Activated CD4-positive, alpha-beta memory T cell treated with anti-CD3 and anti-CD28 coated beads for 36 hours (primary cell): ENCODE measurements around the gene PEAR1. TPM values are rescaled to one million over a fixed set of nuclear protein-coding genes. Genes with fewer than 3 reads are reported as not detected.

Source experiments
- CTCF ChIA-PET: fragments of 350-600 bp; sonication (Branson Sonifier 250); formaldehyde crosslinking; loops from one replicate; lab custom pipeline; 2021; ENCODE audit warnings: antibody characterized with exemption, inconsistent platforms; lab: Charles Lee
- POLR2A ChIA-PET: fragments of 350-600 bp; sonication (Branson Sonifier 250); formaldehyde crosslinking; loops from one replicate; lab custom pipeline; 2021; ENCODE audit warnings: antibody characterized with exemption; lab: Charles Lee
- DNase-seq: peaks from one replicate; pipeline ENCODE4 v3.0.0-alpha.2; 2020
- H3K27ac Mint-ChIP-seq: one replicate; pipeline ENCODE4 v1.8.0; 2021; ENCODE audit warnings: mixed read lengths
- H3K27me3 Mint-ChIP-seq: one replicate; pipeline ENCODE4 v1.8.0; 2021; ENCODE audit warnings: mixed read lengths
- H3K36me3 Mint-ChIP-seq: one replicate; pipeline ENCODE4 v1.8.0; 2021; ENCODE audit warnings: mixed read lengths
- H3K4me1 Mint-ChIP-seq: one replicate; pipeline ENCODE4 v1.8.0; 2021; ENCODE audit warnings: low read depth, mixed read lengths
- H3K4me3 Mint-ChIP-seq: one replicate; pipeline ENCODE4 v1.8.0; 2021; ENCODE audit warnings: mild to moderate bottlenecking, mixed read lengths
- H3K9me3 Mint-ChIP-seq: one replicate; pipeline ENCODE4 v1.8.0; 2021; ENCODE audit warnings: mixed read lengths
- intact Hi-C: fragments of 100-400 bp; cut with micrococcal nuclease; formaldehyde crosslinking; loops from one replicate; pipeline ENCODE4 v1.15.1; 2023
- total RNA-seq, 2 experiments: library from RNA; stranded (reverse); gene quantifications; one replicate each; pipeline ENCODE4 v1.2.3, GENCODE V29; 2021

The PEAR1 gene
- total RNA-seq, 2 experiments from 2014 or later = not detected

DNA sequence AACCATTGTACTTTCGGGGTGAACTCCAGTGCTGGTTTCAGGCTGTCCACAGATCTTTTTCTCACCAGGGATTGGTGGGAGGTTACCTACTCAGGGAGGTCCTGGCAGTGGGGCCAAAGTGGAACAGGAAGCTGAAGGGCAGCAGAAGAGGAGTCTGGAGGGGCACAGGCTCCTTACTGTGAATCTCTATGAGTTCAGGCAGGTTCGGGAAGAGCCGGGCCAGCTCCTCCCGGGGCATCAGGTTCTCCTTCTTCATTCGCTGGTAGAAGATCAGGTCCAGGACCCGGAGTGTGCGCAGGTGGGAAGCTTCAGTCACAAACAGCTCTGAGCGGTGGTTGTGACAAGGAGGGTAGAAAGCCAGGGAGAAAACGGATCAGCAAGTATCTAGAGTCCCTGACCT, 53.6 kb downstream of the PEAR1 start:
- ChIA-PET CTCF (interaction anchor here (1.1 to 1.3 kb wide), 2 partner anchors 37 to 127 kb away, joined by 3 read pairs; no protein-coding TSS in a partner anchor), POLR2A (no interaction called here)
- Mint-ChIP-seq H3K27ac (no peak overlapping the region), H3K4me1 (no peaks in the 10 kb centered on the region), H3K4me3 (no peak overlapping the region), H3K36me3 (no peaks in the 10 kb centered on the region), H3K9me3 (no peaks in the 10 kb centered on the region), H3K27me3 (no peaks in the 10 kb centered on the region)
- intact Hi-C loops = no loop called here
- no peak for DNase-seq

DNA sequence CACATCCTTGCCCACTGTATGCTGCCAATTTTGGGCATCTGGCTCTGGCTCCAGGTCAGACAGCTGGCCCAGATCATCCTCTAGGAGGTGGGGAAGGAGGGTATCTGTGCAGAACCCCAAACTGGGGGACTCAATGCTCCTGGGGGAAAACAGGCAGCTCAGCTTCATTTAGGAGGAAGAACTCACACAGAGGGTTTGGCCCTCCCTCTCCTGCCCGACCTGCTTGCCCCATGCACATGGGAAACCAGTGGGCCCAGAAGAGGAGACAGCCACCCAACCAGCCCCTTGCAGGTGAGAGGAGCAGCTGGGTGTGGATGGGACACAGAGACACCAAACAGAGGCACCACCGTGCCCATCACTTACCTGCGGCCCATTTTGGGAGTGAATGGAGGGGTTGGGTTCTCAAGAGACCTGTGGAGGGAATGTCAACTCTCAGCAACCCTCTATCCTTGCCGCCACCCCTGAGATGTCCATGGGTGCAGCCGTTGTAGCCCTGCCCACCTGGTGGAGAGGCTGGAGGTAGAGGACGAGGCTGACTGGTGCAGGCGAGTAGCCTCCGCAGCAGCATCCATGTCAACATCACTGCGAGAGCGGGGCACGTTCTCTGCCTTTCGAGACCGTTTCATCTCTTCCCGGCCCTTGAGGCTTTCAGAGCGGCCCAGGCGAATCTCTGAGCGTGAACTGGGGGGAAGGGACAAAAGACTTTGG, 54.5 kb downstream of the PEAR1 start:
- no peaks in the 10 kb centered on the region for H3K27me3 Mint-ChIP-seq
- no peak for DNase-seq
- H3K36me3 Mint-ChIP-seq = no peaks in the 10 kb centered on the region
- no peaks in the 10 kb centered on the region for H3K9me3 Mint-ChIP-seq
- ChIA-PET POLR2A (no interaction called here), CTCF (interaction anchor here (1.0 kb wide), 1 partner anchor 20 kb away, joined by 3 read pairs; no protein-coding TSS in a partner anchor)
- no peaks in the 10 kb centered on the region for H3K4me1 Mint-ChIP-seq
- intact Hi-C loops = no loop called here
- H3K27ac Mint-ChIP-seq = no peak overlapping the region
- no peak overlapping the region for H3K4me3 Mint-ChIP-seq

DNA sequence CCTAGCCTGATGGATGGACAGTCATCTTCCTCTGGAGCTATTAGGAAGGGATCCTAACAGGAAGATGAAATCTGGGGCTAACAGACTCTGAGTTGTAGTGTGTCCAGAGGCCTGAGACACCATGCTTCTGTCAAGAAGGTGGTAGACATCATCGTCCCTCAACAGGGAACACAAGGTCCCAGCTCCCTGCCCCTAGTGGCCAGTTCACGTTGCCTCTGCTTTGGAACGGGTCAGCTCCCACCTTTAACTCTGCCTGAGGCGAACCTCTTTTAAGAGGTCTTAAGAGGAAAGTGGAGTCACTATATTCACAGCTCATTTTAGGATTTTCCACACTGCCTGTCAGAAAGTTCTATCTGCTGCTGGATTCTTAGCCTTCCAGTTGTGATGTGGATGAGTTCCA, 55.2 kb downstream of the PEAR1 start:
- Mint-ChIP-seq H3K4me3 (no peak overlapping the region), H3K36me3 (no peaks in the 10 kb centered on the region), H3K27ac (no peak overlapping the region), H3K9me3 (no peaks in the 10 kb centered on the region), H3K27me3 (no peaks in the 10 kb centered on the region), H3K4me1 (no peaks in the 10 kb centered on the region)
- no peak for DNase-seq
- intact Hi-C loops = no loop called here
- POLR2A ChIA-PET = no interaction called here
- CTCF ChIA-PET = interaction anchor here (1.0 to 1.1 kb wide), 3 partner anchors 11 to 142 kb away, joined by 3 to 4 read pairs (median 3); no protein-coding TSS in a partner anchor

DNA sequence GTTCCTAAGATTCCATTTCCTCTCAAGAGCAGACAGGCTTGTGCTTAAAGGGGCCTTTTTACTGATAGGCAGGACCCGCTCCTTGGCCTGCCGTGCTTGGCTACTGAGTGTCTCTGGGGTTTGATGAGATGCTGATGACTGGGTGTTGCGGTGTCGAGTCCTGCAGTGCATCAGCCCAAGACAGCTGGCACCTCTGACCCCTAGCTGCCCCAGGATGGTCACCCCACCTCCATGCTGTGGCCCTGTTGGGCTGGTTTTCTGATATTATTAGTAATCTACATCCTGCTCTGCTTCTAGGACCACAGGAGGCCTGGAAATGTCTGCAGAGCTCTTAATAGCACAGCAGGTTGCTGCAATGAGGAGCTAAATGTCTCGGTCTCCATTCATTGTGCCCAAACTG, 55.6 kb downstream of the PEAR1 start:
- no peak for DNase-seq
- Mint-ChIP-seq H3K27me3 (no peaks in the 10 kb centered on the region), H3K36me3 (no peaks in the 10 kb centered on the region), H3K27ac (no peak overlapping the region), H3K4me1 (no peaks in the 10 kb centered on the region), H3K4me3 (no peak overlapping the region), H3K9me3 (no peaks in the 10 kb centered on the region)
- ChIA-PET POLR2A (no interaction called here), CTCF (interaction anchor here (1.0 to 1.1 kb wide), 4 partner anchors 10 to 141 kb away, joined by 3 to 4 read pairs (median 3); no protein-coding TSS in a partner anchor)
- intact Hi-C loops = no loop called here

DNA sequence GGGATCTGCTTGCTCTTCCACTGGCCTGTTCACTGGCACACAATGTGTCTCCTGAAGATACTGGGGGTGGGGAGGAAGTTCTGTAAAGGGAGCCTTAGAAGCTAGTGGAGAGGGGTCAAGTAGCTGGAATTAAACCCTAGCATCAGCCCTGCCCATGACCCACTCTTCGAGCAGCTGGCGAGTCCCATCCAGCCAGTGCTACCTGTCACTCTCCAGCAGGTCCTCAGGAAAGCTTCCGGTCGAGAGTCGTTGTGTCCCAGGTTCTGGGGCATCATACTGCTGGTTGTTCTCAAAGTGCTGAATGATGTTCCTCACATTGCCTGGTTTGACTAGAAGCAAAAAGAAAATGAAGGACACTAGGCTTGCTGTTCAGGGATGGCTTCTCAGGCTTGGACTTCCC, 57.9 kb downstream of the PEAR1 start:
- CTCF ChIA-PET = no interaction called here
- no peaks in the 10 kb centered on the region for H3K9me3 Mint-ChIP-seq
- H3K4me3 Mint-ChIP-seq = no peak overlapping the region
- no peaks in the 10 kb centered on the region for H3K27me3 Mint-ChIP-seq
- H3K36me3 Mint-ChIP-seq = no peaks in the 10 kb centered on the region
- POLR2A ChIA-PET = no interaction called here
- intact Hi-C loops = no loop called here
- H3K4me1 Mint-ChIP-seq = no peaks in the 10 kb centered on the region
- no peak for DNase-seq
- no peak overlapping the region for H3K27ac Mint-ChIP-seq

DNA sequence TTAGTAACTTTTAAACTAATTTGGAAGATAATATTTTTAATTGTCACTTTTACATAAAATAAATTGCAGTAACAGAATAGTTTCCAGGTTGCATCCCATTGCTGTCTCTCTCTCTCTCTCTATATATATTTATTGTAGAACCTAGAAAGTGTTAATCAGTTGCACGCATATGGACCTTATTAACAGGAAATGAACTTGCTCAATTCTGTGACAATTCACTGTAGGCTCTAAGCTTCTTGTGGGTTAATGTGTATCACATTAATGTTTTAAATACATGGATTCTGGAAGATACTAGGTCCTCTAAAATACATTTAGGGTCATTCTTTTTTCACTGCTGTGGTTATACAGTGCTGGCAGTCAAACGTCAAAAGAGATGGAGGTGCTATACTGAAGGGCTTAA, 60.1 kb downstream of the PEAR1 start:
- intact Hi-C loops = no loop called here
- CTCF ChIA-PET = no interaction called here
- Mint-ChIP-seq H3K4me3 (no peak overlapping the region), H3K27ac (no peak overlapping the region), H3K9me3 (no peaks in the 10 kb centered on the region), H3K4me1 (no peaks in the 10 kb centered on the region), H3K27me3 (no peaks in the 10 kb centered on the region), H3K36me3 (peaks cover 2% of the 10 kb centered on the region)
- POLR2A ChIA-PET = no interaction called here
- DNase-seq = no peak

DNA sequence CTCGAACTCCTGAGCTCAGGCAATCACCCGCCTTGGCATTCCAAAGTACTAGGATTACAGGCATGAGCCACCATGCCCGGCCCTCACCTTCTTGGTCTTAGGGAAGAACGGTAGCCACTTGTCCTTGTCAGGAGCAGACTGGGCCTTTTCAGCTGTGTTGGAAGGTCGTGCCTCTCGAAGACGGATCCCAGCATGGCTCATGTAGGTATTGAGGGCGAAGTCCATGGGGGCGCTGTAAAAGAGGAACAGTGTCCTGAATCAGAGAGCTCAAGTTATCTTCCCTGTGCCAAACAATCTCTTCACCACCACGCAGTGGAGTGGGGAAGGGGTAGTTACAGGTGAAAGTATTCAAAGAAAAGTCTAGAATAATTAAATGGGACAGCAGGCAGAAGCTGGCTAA, 62.8 kb downstream of the PEAR1 start:
- ChIA-PET POLR2A (no interaction called here), CTCF (interaction anchor here (1.0 to 1.5 kb wide), 2 partner anchors 10 to 14 kb away, joined by 3 to 4 read pairs; no protein-coding TSS in a partner anchor)
- Mint-ChIP-seq H3K27me3 (no peaks in the 10 kb centered on the region), H3K36me3 (peaks cover 2% of the 10 kb centered on the region), H3K4me3 (no peak overlapping the region), H3K4me1 (no peaks in the 10 kb centered on the region), H3K9me3 (no peaks in the 10 kb centered on the region), H3K27ac (no peak overlapping the region)
- no peak for DNase-seq
- intact Hi-C loops = no loop called here

DNA sequence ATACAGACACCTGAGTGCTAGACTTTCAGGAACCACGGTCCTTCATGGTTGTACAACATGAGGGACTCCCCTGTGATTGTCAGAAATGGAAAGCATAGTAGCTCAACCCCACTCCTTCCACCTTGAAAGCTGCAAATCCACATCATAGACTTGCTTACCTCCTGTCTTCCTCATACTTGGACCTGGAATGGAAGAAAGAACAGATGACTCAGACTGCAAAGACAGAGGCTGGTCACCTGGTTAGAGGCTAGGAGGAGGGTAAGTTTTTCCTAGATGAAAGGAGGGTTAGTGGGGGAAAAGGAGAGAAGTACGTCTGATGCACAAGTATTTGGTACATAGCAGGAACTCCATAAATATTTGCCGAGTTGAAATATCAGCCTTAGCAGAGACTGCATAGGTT, 64.1 kb downstream of the PEAR1 start:
- Mint-ChIP-seq H3K4me1 (peaks cover 9% of the 10 kb centered on the region), H3K27ac (no peak overlapping the region), H3K4me3 (no peak overlapping the region), H3K36me3 (peaks cover 2% of the 10 kb centered on the region), H3K27me3 (no peaks in the 10 kb centered on the region), H3K9me3 (no peaks in the 10 kb centered on the region)
- intact Hi-C loops = no loop called here
- ChIA-PET CTCF (interaction anchor here (0.6 to 0.8 kb wide), 2 partner anchors 38 to 98 kb away, joined by 3 read pairs; no protein-coding TSS in a partner anchor), POLR2A (no interaction called here)
- no peak for DNase-seq

DNA sequence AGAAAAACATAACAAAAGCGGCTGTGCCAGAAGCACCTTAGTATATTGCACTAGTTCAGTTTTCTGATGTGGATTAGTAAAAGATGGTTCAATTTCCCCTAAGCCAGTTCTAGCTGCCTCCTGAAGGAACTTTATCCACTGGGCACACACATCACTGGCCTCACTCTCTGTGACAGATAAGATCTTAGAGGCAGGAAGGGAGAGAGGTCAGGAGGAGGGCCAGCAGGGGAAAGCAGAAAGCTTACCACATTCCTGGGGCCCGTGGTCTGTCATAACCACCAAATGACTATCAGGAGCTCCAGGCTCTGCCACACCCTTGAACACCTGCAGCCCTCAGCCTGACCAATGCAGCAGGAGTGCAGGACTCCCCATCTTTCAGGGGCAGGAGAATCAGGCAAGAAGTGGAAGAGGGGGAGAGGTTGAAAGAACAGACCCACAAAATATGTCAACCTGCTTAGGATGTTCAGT, 64.8 kb downstream of the PEAR1 start:
- no peak overlapping the region for H3K4me3 Mint-ChIP-seq
- intact Hi-C loops = no loop called here
- H3K27ac Mint-ChIP-seq = no peak overlapping the region
- no peaks in the 10 kb centered on the region for H3K9me3 Mint-ChIP-seq
- DNase-seq = no peak
- peaks cover 14% of the 10 kb centered on the region for H3K4me1 Mint-ChIP-seq
- peaks cover 2% of the 10 kb centered on the region for H3K36me3 Mint-ChIP-seq
- POLR2A ChIA-PET = no interaction called here
- H3K27me3 Mint-ChIP-seq = no peaks in the 10 kb centered on the region
- CTCF ChIA-PET = interaction anchor here (1.8 kb wide), 1 partner anchor 30 kb away, joined by 4 read pairs; no protein-coding TSS in a partner anchor

DNA sequence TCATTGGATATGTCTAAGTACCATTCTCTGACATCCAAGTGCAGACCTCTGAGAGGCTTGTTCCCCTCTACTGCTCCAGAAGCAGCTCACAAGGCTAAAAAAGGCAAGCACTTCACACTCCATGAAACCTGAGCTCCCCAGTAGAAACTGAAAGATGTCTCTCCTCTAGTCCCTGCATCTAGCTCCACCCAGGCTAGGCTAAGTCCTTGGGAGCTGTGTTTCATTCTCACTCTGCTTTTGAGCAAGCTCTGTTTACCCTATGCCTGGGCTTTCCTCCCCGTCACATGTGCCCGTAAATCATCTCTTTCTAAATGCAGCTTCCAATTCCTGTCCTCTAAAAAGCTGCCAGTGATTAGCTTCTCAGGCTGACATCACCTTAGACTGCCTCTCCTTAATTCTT, 65.9 kb downstream of the PEAR1 start:
- Mint-ChIP-seq H3K9me3 (no peaks in the 10 kb centered on the region), H3K36me3 (peaks cover 2% of the 10 kb centered on the region)
- POLR2A ChIA-PET = no interaction called here

DNA sequence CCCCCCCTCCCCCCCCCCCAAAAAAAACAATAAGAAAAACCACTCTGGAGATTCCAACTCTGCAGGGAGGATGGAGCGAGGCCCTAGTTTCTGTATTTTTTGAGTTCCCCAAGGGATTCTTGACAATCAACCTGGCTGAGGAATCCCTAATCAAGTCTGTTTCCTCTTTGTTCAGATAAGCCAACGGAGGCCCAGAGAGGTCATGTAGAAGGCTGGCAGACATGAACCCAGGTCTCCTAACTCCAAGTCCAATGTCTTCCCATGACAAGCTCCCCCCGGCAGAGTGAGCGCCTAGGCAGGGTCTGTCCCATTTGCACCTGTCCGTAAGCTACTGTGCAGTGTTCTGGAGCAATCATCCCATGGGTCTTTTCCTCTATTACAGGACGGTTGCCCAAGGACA, 66.4 kb downstream of the PEAR1 start:
- intact Hi-C loops = loop anchor here (2.0 to 10.0 kb wide), 2 partner anchors 49 to 105 kb away; no protein-coding TSS in a partner anchor
- peaks cover 2% of the 10 kb centered on the region for H3K36me3 Mint-ChIP-seq
- no peak overlapping the region for H3K27ac Mint-ChIP-seq
- POLR2A ChIA-PET = no interaction called here
- no peak overlapping the region for H3K4me3 Mint-ChIP-seq
- no peaks in the 10 kb centered on the region for H3K27me3 Mint-ChIP-seq
- peaks cover 23% of the 10 kb centered on the region for H3K4me1 Mint-ChIP-seq
- CTCF ChIA-PET = interaction anchor here (1.1 to 1.8 kb wide), 4 partner anchors 11 to 234 kb away, joined by 3 to 4 read pairs (median 4); no protein-coding TSS in a partner anchor
- no peaks in the 10 kb centered on the region for H3K9me3 Mint-ChIP-seq
- DNase-seq = no peak

More for the DNA sequence above, 65.9 kb downstream of the PEAR1 start:
- Mint-ChIP-seq H3K4me3 (no peak overlapping the region), H3K4me1 (peaks cover 23% of the 10 kb centered on the region), H3K27me3 (no peaks in the 10 kb centered on the region), H3K27ac (no peak overlapping the region)
- DNase-seq = no peak
- CTCF ChIA-PET = interaction anchor here (1.1 to 1.8 kb wide), 3 partner anchors 10 to 233 kb away, joined by 3 to 4 read pairs (median 4); no protein-coding TSS in a partner anchor
- intact Hi-C loops = no loop called here

DNA sequence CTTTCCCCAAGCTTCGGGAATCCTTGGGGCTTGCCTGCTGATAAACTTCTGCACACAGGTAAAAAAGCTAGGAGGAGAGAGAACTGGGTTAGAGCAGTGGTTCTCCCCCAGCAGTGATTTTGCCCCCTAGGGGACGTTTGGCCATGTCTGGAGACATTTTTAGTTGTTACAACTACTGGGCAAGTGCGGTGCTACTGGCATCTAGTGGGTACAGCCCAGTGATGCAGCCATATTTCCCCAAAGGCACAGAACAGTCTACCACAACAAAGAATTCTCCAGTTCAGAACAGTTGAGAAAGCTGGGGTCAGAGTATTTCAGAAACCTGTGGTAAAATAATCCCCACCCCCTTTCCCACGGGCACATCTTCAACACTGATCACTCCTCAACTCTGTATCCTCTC, 68.2 kb downstream of the PEAR1 start:
- intact Hi-C loops = loop anchor here (2.0 to 10.0 kb wide), 2 partner anchors 51 to 103 kb away; no protein-coding TSS in a partner anchor
- H3K4me3 Mint-ChIP-seq = no peak overlapping the region
- peaks cover 2% of the 10 kb centered on the region for H3K36me3 Mint-ChIP-seq
- H3K9me3 Mint-ChIP-seq = no peaks in the 10 kb centered on the region
- CTCF ChIA-PET = interaction anchor here (1.7 kb wide), 1 partner anchor 34 kb away, joined by 4 read pairs; no protein-coding TSS in a partner anchor
- no peak overlapping the region for H3K27ac Mint-ChIP-seq
- POLR2A ChIA-PET = no interaction called here
- peak; percentile 51 for DNase-seq
- no peaks in the 10 kb centered on the region for H3K27me3 Mint-ChIP-seq
- H3K4me1 Mint-ChIP-seq = peaks cover 23% of the 10 kb centered on the region
